Esophagus muscularis mucosa (tissue), 4 donors: ENCODE data around the gene ZNF100. TPM values are rescaled to one million over a fixed set of nuclear protein-coding genes. Genes with fewer than 3 reads are reported as not detected.

Experiments used
- DNase-seq: peaks from one replicate; pipeline ENCODE4 v3.0.0-alpha.2; 2017; ENCODE audit errors: extremely low spot score
- H3K27ac ChIP-seq, 4 donors: fragments of 200-600 bp; sonication (generic); replicated peaks in 1 of 4; 1 replicate in 3 of 4; 2 replicates in 1 of 4; pipeline ENCODE4 v1.5.1; 2016 to 2019; ENCODE audit warnings: mild to moderate bottlenecking in 1 of 4
- H3K27me3 ChIP-seq, 4 donors: fragments of 200-600 bp; sonication (generic); one replicate each; pipeline versions ENCODE4 v1.5.1 to v1.6.0; 2016 to 2019
- H3K36me3 ChIP-seq, 4 donors: fragments of 200-600 bp; sonication (generic); one replicate each; pipeline ENCODE4 v1.5.1; 2016 to 2019
- H3K4me1 ChIP-seq, 4 donors: fragments of 200-600 bp; sonication (generic); one replicate each; pipeline ENCODE4 v1.5.1; 2016 to 2019
- H3K4me3 ChIP-seq, 4 donors: fragments of 200-600 bp; sonication (generic); 1 replicate in 2 of 4; 2 replicates in 2 of 4; pipeline ENCODE4 v1.5.1; 2016 to 2019; ENCODE audit warnings: mild to moderate bottlenecking in 4 of 4, moderate library complexity in 1 of 4
- H3K9me3 ChIP-seq, 4 donors: fragments of 200-600 bp; sonication (generic); 1 replicate in 3 of 4; 2 replicates in 1 of 4; pipeline ENCODE4 v1.5.1; 2016 to 2019
- EP300 ChIP-seq: sonication (generic); formaldehyde crosslinking; IDR thresholded peaks from one replicate; pipeline ENCODE4 v1.6.1; 2017; ENCODE audit warnings: antibody characterized with exemption
- POLR2A ChIP-seq: fragments of 450-650 bp; IDR thresholded peaks from one replicate; pipeline ENCODE4 v1.6.1; 2017; ENCODE audit warnings: antibody characterized with exemption, moderate library complexity, mild to moderate bottlenecking, low read depth
- POLR2AphosphoS5 ChIP-seq, 2 donors: sonication (generic); formaldehyde crosslinking; IDR thresholded peaks; one replicate each; pipeline ENCODE4 v1.6.1; 2017; ENCODE audit warnings: antibody characterized with exemption in 2 of 2
- WGBS: methylation state at CpG from one replicate; pipeline ENCODE4 v1.1.5; 2018; 5-methylcytosine and 5-hydroxymethylcytosine counted together
- intact Hi-C: fragments of 100-400 bp; cut with DNase I; formaldehyde crosslinking; loops from one replicate; pipeline ENCODE4 v1.15.1; 2023
- total RNA-seq, 4 donors: library from RNA; depleted of rRNA; stranded (reverse); fragments of >200 nt; gene quantifications; one replicate each; pipeline versions ENCODE4 v1.1.0 to v1.2.1, GENCODE V29; 2016
- TF ChIP-seq, protein P1 (sequence below), 3 experiments: fragments of 200-600 bp in 2 of 3; fragments of 450-650 bp in 1 of 3; sonication (generic) in 2 of 3; IDR thresholded peaks; one replicate each; pipeline ENCODE4 v1.5.1; 2017 to 2019; ENCODE audit warnings: antibody characterized with exemption in 3 of 3, mild to moderate bottlenecking in 2 of 3, moderate library complexity in 1 of 3

ZNF100 gene
- total RNA-seq, 4 donors from 2014 or later: 2.8 to 5.8 (median 4.0) TPM

DNA sequence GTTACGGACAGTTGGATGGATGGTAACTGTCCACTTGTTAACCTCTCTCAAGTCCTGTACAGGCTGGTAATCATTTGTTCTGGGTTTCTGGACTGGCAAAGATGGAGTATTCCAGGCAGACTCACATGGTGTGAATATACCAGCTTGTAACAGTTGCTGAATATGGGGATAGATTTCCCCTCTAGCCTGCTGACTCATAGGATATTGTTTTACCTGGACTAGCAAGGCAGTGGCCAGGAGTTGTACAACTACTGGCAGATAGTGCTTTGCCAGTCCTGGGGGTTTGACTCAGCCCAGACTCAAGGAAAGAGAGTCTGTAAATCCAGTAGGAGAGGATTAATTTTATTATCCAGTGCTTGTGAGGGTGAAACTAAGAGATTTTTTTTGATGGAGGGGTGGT lies 74.0 kb downstream of the ZNF100 start:
- Histone ChIP-seq H3K9me3 (no peaks in the 10 kb centered on the region), H3K36me3 (no peaks in the 10 kb centered on the region), H3K4me3 (no peak overlapping the region), H3K4me1 (peaks cover 0 to 16% (median 13%) of the 10 kb centered on the region in 4 donors), H3K27ac (no peak overlapping the region), H3K27me3 (no peaks in the 10 kb centered on the region)
- intact Hi-C loops: no loop called here
- no peak for TF ChIP-seq EP300
- no peak for TF ChIP-seq POLR2A
- TF ChIP-seq, protein P1, sequence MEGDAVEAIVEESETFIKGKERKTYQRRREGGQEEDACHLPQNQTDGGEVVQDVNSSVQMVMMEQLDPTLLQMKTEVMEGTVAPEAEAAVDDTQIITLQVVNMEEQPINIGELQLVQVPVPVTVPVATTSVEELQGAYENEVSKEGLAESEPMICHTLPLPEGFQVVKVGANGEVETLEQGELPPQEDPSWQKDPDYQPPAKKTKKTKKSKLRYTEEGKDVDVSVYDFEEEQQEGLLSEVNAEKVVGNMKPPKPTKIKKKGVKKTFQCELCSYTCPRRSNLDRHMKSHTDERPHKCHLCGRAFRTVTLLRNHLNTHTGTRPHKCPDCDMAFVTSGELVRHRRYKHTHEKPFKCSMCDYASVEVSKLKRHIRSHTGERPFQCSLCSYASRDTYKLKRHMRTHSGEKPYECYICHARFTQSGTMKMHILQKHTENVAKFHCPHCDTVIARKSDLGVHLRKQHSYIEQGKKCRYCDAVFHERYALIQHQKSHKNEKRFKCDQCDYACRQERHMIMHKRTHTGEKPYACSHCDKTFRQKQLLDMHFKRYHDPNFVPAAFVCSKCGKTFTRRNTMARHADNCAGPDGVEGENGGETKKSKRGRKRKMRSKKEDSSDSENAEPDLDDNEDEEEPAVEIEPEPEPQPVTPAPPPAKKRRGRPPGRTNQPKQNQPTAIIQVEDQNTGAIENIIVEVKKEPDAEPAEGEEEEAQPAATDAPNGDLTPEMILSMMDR (IDR thresholded peaks at IDR 0.05): no peak
- DNase-seq: no peak
- 89% methylated on average over 1 of the region's 1 CpG for WGBS

DNA sequence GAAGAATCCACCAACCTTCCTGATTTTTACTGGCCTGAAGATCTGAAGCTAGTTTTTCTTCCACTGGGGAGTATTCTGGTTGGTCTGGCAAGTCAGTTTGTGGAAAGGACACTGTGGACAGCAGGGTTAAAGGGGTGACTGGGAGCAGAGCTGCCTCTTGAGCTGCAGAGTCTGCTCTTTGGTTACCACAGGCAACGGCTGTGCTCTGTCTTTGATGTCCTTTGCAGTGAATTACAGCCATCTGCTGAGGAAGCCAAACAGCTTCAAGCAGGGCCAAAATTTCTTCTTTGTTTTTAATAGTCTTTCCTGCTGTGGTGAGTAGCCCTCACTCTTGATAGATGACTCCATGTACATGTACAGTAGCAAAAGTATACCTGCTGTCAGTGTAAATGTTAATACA lies 75.7 kb downstream of the ZNF100 start:
- intact Hi-C loops: no loop called here
- H3K27ac ChIP-seq: no peak overlapping the region

GRCh38 chr19:21688464-21688863 lies 78.9 kb downstream of the ZNF100 start:
- TF ChIP-seq POLR2A: no peak
- no peak for TF ChIP-seq POLR2AphosphoS5 (IDR thresholded peaks at IDR 0.05)
- TF ChIP-seq, protein P1 (IDR thresholded peaks at IDR 0.05): no peak
- no peak for TF ChIP-seq EP300
- intact Hi-C loops: no loop called here
- Histone ChIP-seq H3K4me1 (peaks cover 0 to 5% (median 0%) of the 10 kb centered on the region in 4 donors), H3K9me3 (no peaks in the 10 kb centered on the region), H3K27me3 (no peaks in the 10 kb centered on the region), H3K36me3 (no peaks in the 10 kb centered on the region), H3K27ac (no peak overlapping the region), H3K4me3 (no peak overlapping the region)
- DNase-seq: no peak
- 71% methylated on average over 3 of the region's 3 CpGs for WGBS

More for the DNA sequence above, 75.7 kb downstream of the ZNF100 start:
- Histone ChIP-seq H3K4me3 (no peak overlapping the region), H3K9me3 (no peaks in the 10 kb centered on the region), H3K36me3 (no peaks in the 10 kb centered on the region), H3K4me1 (peaks cover 0 to 16% (median 13%) of the 10 kb centered on the region in 4 donors), H3K27me3 (no peaks in the 10 kb centered on the region)
- no CpG with 5 or more reads among the region's 1 CpG for WGBS
- TF ChIP-seq POLR2A (no peak), EP300 (no peak), POLR2AphosphoS5 (IDR thresholded peaks at IDR 0.05) (no peak)
- TF ChIP-seq, protein P1 (IDR thresholded peaks at IDR 0.05): no peak
- DNase-seq: peak; percentile 66

GRCh38 chr19:21680671-21681070 lies 86.7 kb downstream of the ZNF100 start:
- Histone ChIP-seq H3K27ac (no peak overlapping the region), H3K9me3 (no peaks in the 10 kb centered on the region), H3K27me3 (no peaks in the 10 kb centered on the region), H3K36me3 (no peaks in the 10 kb centered on the region), H3K4me3 (no peak overlapping the region), H3K4me1 (no peaks in the 10 kb centered on the region)
- intact Hi-C loops: no loop called here
- WGBS: 76% methylated on average over 3 of the region's 3 CpGs
- no peak for TF ChIP-seq EP300
- TF ChIP-seq POLR2AphosphoS5 (IDR thresholded peaks at IDR 0.05): no peak
- TF ChIP-seq, protein P1 (IDR thresholded peaks at IDR 0.05): no peak
- TF ChIP-seq POLR2A: no peak
- no peak for DNase-seq

DNA sequence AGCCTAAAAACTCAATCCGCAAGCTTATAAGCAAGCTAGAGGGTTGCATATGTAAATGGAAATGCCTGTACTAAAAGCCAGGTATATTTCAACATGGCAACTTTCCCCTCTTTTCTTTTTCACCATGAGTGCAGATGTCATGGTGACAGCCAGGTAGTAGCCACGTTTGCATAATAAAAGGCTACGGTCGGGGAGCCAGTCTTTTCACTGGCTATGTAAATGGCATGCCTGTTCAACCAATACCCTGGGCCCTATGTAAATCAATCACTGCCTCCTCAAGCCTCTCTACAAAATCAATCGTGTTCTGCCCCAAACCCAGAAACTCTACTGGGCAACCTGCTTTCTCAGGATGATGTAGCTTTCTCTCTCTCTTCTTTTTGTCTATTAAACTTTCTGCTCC lies 87.4 kb downstream of the ZNF100 start:
- Histone ChIP-seq H3K4me3 (no peak overlapping the region), H3K4me1 (no peaks in the 10 kb centered on the region), H3K27ac (no peak overlapping the region), H3K27me3 (no peaks in the 10 kb centered on the region), H3K9me3 (no peaks in the 10 kb centered on the region), H3K36me3 (no peaks in the 10 kb centered on the region)
- 83% methylated on average over 5 of the region's 5 CpGs for WGBS
- no peak for DNase-seq
- intact Hi-C loops: no loop called here
- no peak for TF ChIP-seq EP300
- TF ChIP-seq, protein P1 (IDR thresholded peaks at IDR 0.05): no peak
- no peak for TF ChIP-seq POLR2A
- no peak for TF ChIP-seq POLR2AphosphoS5 (IDR thresholded peaks at IDR 0.05)
